Measurements from ENCODE around the gene LIPC. TPM values are rescaled to one million over a fixed set of nuclear protein-coding genes. Genes with fewer than 3 reads are reported as not detected.

The LIPC gene
- total RNA-seq, 1 donor from 2014 or later, result not detected

DNA sequence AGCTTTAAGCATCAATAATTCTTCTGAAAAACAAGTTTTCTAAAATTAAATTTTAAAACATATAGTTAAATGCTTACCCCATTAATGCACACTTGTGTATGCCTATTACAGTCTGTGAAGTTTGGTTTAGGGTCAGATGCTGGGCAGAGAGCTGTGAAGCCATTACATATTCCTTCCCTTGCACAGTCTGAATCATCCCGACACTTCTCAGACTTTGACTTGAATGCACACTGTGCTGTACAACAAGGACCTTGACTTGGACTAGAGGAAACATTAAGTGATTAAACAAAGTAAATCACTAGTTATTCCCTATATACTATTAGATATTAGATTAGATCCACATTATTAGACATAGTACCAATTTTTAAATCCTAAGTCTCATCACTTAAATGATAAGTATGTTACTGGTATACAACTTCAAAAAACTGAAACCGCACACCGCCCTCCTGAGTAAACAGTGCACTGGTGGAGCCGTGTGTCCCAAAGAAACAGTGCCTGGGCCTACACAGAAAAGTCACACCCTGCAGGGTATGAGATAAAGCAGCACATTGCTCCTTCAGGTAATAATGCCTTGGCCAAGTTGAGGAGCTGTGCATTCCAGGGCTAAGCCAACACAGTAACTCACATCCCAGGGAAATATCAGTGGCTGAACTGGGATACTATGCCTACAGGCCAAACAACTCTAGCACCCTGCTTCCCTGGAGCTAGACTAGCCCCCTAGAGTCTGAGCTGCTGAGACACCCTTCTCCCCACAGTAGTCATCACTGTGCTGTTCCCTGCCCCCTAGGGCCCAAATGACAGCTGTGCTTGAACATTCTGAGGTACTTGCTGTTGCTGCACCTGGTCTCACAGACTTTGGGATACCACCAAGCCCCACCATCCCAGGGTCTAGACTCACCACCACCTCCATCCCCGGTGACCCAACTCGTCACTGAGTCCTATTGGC is 180.2 kb downstream of the LIPC start:
- no peaks in the 10 kb centered on the region for H3K9me3 Mint-ChIP-seq (ENCODE audit: unreplicated experiment)
- no peak for DNase-seq (ENCODE audit: low spot score)
- no peaks in the 10 kb centered on the region for H3K4me1 Mint-ChIP-seq (ENCODE audit: unreplicated experiment)
- no peaks in the 10 kb centered on the region for H3K27me3 Mint-ChIP-seq (ENCODE audit: unreplicated experiment)
- no peak overlapping the region for H3K4me3 Mint-ChIP-seq (ENCODE audit: unreplicated experiment)
- H3K36me3 Mint-ChIP-seq (ENCODE audit: low read depth, unreplicated experiment), result peaks cover 36% of the 10 kb centered on the region
- no peak overlapping the region for H3K27ac Mint-ChIP-seq (ENCODE audit: unreplicated experiment)
- TF ChIP-seq, protein P1, sequence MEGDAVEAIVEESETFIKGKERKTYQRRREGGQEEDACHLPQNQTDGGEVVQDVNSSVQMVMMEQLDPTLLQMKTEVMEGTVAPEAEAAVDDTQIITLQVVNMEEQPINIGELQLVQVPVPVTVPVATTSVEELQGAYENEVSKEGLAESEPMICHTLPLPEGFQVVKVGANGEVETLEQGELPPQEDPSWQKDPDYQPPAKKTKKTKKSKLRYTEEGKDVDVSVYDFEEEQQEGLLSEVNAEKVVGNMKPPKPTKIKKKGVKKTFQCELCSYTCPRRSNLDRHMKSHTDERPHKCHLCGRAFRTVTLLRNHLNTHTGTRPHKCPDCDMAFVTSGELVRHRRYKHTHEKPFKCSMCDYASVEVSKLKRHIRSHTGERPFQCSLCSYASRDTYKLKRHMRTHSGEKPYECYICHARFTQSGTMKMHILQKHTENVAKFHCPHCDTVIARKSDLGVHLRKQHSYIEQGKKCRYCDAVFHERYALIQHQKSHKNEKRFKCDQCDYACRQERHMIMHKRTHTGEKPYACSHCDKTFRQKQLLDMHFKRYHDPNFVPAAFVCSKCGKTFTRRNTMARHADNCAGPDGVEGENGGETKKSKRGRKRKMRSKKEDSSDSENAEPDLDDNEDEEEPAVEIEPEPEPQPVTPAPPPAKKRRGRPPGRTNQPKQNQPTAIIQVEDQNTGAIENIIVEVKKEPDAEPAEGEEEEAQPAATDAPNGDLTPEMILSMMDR (IDR thresholded peaks at IDR 0.05; ENCODE audit: unreplicated experiment), result no peak

DNA sequence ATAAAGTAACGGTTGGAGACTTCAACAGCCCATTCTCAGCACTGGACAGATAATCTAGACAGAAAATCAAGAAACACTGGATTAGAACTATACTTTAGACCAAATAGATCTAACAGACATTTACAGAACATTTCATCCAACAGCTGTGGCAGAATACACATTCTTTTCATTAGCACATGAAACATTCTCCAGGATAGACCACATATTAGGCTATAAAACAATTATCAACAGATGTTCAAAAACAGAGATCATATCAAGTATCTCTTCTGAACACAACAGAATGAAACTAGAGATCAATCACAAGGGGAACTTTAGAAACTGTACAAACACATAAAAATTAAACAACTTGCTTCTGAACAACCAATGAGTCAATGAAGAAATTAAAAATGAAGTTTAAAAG is 184.4 kb downstream of the LIPC start:
- H3K36me3 Mint-ChIP-seq (ENCODE audit: low read depth, unreplicated experiment), result peaks cover 44% of the 10 kb centered on the region
- H3K27ac Mint-ChIP-seq (ENCODE audit: unreplicated experiment), result no peak overlapping the region
- no peak overlapping the region for H3K4me3 Mint-ChIP-seq (ENCODE audit: unreplicated experiment)
- peaks cover 2% of the 10 kb centered on the region for H3K4me1 Mint-ChIP-seq (ENCODE audit: unreplicated experiment)
- TF ChIP-seq, protein P1 (IDR thresholded peaks at IDR 0.05; ENCODE audit: unreplicated experiment), result no peak
- H3K27me3 Mint-ChIP-seq (ENCODE audit: unreplicated experiment), result no peaks in the 10 kb centered on the region
- DNase-seq (ENCODE audit: low spot score), result no peak
- no peaks in the 10 kb centered on the region for H3K9me3 Mint-ChIP-seq (ENCODE audit: unreplicated experiment)

Data from endothelial cell (in vitro differentiated cells).